ENCODE results near the gene LRRC8A. TPM values are rescaled to one million over a fixed set of nuclear protein-coding genes. Genes with fewer than 3 reads are reported as not detected.

LRRC8A gene
- total RNA-seq, 2 experiments from 2014 or later = 35.0 to 35.8 TPM

DNA sequence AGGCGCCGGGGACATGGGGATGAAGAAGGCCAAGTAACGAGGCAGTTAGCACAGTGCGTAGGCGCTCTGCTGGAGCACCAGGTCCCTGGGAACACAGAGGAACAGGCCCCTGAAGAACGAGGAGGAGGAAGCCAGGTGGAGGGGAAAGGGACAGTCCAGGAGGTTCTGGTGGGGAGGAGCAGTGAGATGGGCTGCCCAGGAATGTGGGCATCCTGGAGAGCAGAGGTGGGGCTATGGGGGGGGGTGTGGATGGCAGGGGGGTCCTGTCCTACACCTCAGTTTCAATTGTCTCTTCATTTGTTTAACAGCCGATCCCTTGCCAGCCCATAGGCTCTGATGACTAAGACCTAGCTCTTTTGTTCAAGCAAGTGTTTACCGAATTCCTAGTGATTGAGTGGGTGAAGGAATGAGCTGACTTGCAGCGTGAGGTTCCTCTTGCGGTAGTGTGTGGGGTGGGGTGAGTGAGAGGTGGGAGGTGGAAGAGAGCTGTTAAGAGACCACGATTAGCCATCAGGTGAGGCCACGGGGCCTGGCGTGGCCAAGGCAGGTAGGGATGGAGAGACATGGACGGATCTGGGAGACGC, 30.4 kb downstream of the LRRC8A start:
- peaks cover 33% of the 10 kb centered on the region for H3K4me1 Mint-ChIP-seq (ENCODE audit: low read depth)
- H3K4me3 Mint-ChIP-seq = no peak overlapping the region
- H3K4me1 ChIP-seq (ENCODE audit: insufficient read depth, low read length) = peaks cover 57% of the 10 kb centered on the region
- ChIA-PET POLR2A (no interaction called here), CTCF (interaction anchor here (0.6 kb wide), 1 partner anchor 10 kb away, joined by 4 read pairs; no protein-coding TSS in a partner anchor)
- TF ChIP-seq, protein P1, sequence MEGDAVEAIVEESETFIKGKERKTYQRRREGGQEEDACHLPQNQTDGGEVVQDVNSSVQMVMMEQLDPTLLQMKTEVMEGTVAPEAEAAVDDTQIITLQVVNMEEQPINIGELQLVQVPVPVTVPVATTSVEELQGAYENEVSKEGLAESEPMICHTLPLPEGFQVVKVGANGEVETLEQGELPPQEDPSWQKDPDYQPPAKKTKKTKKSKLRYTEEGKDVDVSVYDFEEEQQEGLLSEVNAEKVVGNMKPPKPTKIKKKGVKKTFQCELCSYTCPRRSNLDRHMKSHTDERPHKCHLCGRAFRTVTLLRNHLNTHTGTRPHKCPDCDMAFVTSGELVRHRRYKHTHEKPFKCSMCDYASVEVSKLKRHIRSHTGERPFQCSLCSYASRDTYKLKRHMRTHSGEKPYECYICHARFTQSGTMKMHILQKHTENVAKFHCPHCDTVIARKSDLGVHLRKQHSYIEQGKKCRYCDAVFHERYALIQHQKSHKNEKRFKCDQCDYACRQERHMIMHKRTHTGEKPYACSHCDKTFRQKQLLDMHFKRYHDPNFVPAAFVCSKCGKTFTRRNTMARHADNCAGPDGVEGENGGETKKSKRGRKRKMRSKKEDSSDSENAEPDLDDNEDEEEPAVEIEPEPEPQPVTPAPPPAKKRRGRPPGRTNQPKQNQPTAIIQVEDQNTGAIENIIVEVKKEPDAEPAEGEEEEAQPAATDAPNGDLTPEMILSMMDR (IDR thresholded peaks at IDR 0.05) = no peak
- DNase-seq (no peak), ATAC-seq (ENCODE audit: poor library complexity) (no peak)
- H3K27ac Mint-ChIP-seq = peak overlapping the region; percentile 72
- H3K36me3 ChIP-seq (ENCODE audit: insufficient read depth, low read length) = peaks cover 86% of the 10 kb centered on the region
- intact Hi-C loops (cut with DNase I, micrococcal nuclease) = no loop called here
- no peaks in the 10 kb centered on the region for H3K9me3 Mint-ChIP-seq
- H3K27me3 Mint-ChIP-seq = no peaks in the 10 kb centered on the region
- no peak overlapping the region for H3K4me3 ChIP-seq (ENCODE audit: low read length)
- H3K27me3 ChIP-seq (ENCODE audit: control insufficient read depth in 1 of 2, insufficient read depth in 2 of 2, low read length in 2 of 2) = no peaks in the 10 kb centered on the region
- H3K9me3 ChIP-seq (ENCODE audit: control insufficient read depth in 1 of 2, insufficient read depth in 1 of 2, low read length in 2 of 2) = no peaks in the 10 kb centered on the region
- H3K36me3 Mint-ChIP-seq (ENCODE audit: low read depth) = peaks cover 77% of the 10 kb centered on the region
- no peak overlapping the region for H3K27ac ChIP-seq (ENCODE audit: low read depth in 1 of 2, low read length in 2 of 2)

DNA sequence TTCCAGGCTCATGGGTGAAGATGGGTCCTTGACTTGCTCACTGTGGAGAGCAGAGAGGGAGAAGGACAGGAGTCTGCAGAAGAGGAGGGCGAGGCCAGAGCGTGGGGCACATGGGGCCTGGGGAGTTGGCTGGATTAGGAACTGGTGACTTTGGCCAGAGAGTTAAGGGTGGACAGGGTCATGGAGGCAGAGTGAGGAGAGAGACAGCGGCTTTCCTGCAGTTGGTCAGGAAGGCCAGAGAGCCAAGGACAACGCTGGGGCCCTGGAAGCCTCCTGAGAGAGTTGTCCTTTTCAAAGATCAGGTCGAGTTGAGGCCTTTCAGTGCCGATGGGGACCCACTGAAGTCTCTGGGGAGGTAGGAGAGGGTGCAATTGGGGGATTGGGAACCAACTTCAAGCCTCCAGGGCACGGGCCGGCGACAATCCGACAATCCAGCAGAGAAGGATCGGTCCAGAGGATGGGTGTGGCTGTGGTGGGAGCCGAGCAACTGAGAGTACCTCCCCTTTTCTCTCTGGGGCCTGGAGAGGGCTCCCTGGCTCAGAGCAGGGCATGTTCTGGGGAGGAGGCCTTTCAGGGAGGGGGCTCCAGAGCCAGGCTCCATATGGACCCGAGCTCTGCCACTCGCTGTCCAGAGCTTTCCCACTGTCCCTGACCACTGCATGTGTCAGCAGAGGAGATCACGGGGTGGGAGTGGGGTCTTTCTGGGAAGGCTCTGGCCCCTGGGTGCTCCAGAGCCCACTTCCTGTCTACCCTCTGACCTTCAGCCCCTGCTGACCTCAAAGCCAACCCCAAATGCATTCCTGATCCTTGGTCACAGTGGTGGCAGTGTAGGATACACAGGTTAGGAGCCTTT, 31.3 kb downstream of the LRRC8A start:
- intact Hi-C loops (cut with DNase I, micrococcal nuclease) = no loop called here
- Mint-ChIP-seq H3K36me3 (ENCODE audit: low read depth) (peaks cover 77% of the 10 kb centered on the region), H3K4me3 (no peak overlapping the region), H3K27ac (peak overlapping the region; percentile 72), H3K27me3 (no peaks in the 10 kb centered on the region), H3K4me1 (ENCODE audit: low read depth) (peaks cover 30% of the 10 kb centered on the region), H3K9me3 (no peaks in the 10 kb centered on the region)
- H3K4me3 ChIP-seq (ENCODE audit: low read length) = no peak overlapping the region
- H3K27ac ChIP-seq (ENCODE audit: low read depth in 1 of 2, low read length in 2 of 2) = no peak overlapping the region
- H3K27me3 ChIP-seq (ENCODE audit: control insufficient read depth in 1 of 2, insufficient read depth in 2 of 2, low read length in 2 of 2) = no peaks in the 10 kb centered on the region
- no peaks in the 10 kb centered on the region for H3K9me3 ChIP-seq (ENCODE audit: control insufficient read depth in 1 of 2, insufficient read depth in 1 of 2, low read length in 2 of 2)
- H3K36me3 ChIP-seq (ENCODE audit: insufficient read depth, low read length) = peaks cover 82% of the 10 kb centered on the region
- ATAC-seq (ENCODE audit: poor library complexity) = no peak
- DNase-seq = no peak
- TF ChIP-seq, protein P1 (IDR thresholded peaks at IDR 0.05) = no peak
- POLR2A ChIA-PET = no interaction called here
- peaks cover 57% of the 10 kb centered on the region for H3K4me1 ChIP-seq (ENCODE audit: insufficient read depth, low read length)
- CTCF ChIA-PET = interaction anchor here (0.6 kb wide), 1 partner anchor 9 kb away, joined by 4 read pairs; no protein-coding TSS in a partner anchor

DNA sequence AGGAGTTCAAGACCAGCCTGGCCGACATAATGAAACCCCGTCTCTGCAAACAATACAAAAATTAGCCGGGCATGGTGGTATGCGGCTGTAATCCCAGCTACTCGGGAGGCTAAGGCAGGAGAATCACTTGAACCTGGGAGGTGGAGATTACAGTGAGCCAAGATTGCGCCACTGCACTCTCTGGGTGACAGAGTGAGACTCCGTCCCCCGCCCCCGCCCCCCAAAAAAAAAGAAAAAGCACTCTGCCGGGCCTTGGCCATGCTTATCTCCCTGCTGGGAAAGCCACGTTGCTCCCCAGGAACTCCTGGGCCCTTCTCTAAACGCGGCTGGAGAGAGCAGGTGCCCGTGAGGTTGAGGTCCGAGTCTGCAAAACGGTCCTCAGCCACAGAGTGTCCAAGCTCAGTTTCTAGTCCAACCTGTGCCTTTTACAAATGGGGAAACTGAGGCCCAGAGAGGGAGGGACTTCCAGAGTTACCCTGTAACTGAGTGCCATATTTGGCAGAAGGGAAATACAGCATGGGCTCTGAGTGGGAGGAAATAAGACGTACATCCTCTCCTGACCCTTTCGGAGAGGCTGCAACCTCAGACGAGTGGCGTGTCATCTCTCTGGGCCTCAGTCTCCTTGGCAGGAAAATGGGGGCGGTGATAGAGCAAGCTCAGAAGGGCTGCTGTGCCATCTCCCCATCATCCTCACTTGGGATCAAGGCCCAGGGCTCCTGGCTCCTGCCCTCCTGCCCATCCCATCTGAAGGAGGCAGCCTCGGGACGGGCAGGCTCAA, 32.3 kb downstream of the LRRC8A start:
- DNase-seq (no peak), ATAC-seq (ENCODE audit: poor library complexity) (no peak)
- intact Hi-C loops (cut with DNase I, micrococcal nuclease) = no loop called here
- Mint-ChIP-seq H3K36me3 (ENCODE audit: low read depth) (peaks cover 73% of the 10 kb centered on the region), H3K27me3 (no peaks in the 10 kb centered on the region), H3K4me1 (ENCODE audit: low read depth) (peaks cover 33% of the 10 kb centered on the region), H3K9me3 (no peaks in the 10 kb centered on the region), H3K4me3 (no peak overlapping the region), H3K27ac (no peak overlapping the region)
- POLR2A ChIA-PET = no interaction called here
- H3K4me1 ChIP-seq (ENCODE audit: insufficient read depth, low read length) = peaks cover 54% of the 10 kb centered on the region
- TF ChIP-seq, protein P1 (IDR thresholded peaks at IDR 0.05) = no peak
- peaks cover 77% of the 10 kb centered on the region for H3K36me3 ChIP-seq (ENCODE audit: insufficient read depth, low read length)
- CTCF ChIA-PET = no interaction called here
- H3K4me3 ChIP-seq (ENCODE audit: low read length) = no peak overlapping the region
- H3K9me3 ChIP-seq (ENCODE audit: control insufficient read depth in 1 of 2, insufficient read depth in 1 of 2, low read length in 2 of 2) = no peaks in the 10 kb centered on the region
- H3K27ac ChIP-seq (ENCODE audit: low read depth in 1 of 2, low read length in 2 of 2) = no peak overlapping the region
- no peaks in the 10 kb centered on the region for H3K27me3 ChIP-seq (ENCODE audit: control insufficient read depth in 1 of 2, insufficient read depth in 2 of 2, low read length in 2 of 2)

All from CD4-positive, alpha-beta T cell (primary cell).